GM12878 (cell line): ENCODE results near the gene GPR119. TPM values are rescaled to one million over a fixed set of nuclear protein-coding genes. Genes with fewer than 3 reads are reported as not detected.

Source experiments
- ATAC-seq: fragments of 200-7000 bp; cut with Tn5 transposase; 3 replicates; pipeline ENCODE4 v1.9.1; 2020; ENCODE audit warnings: mild to moderate bottlenecking, moderate library complexity
- BruUV-seq: library from RNA; stranded (reverse); fragments of 400-500 nt; replicated peaks from 2 replicates; lab custom pipeline; 2021; lab: Mats Ljungman, UMichigan
- CTCF ChIA-PET: fragments of 300-600 bp; sonication (Branson Sonifier 250); formaldehyde crosslinking; extraction: SDS; loops from one replicate; lab custom pipeline; 2021; ENCODE audit warnings: inconsistent platforms; lab: Yijun Ruan, JAX
- POLR2A ChIA-PET: fragments of 350-600 bp; formaldehyde crosslinking; extraction: SDS; loops from one replicate; lab custom pipeline; 2021; ENCODE audit warnings: inconsistent platforms; lab: Charles Lee
- RAD21 ChIA-PET: fragments of 300-600 bp; sonication (Branson Sonifier 250); formaldehyde crosslinking; loops from one replicate; lab custom pipeline; 2023; ENCODE audit warnings: antibody characterized with exemption; ENCODE audit not compliant: unreplicated experiment; lab: Charles Lee
- SMC1A ChIA-PET: fragments of 300-600 bp; sonication (Branson Sonifier 250); formaldehyde crosslinking; loops from one replicate; lab custom pipeline; 2023; ENCODE audit not compliant: unreplicated experiment, uncharacterized antibody; lab: Charles Lee
- DNase-seq: peaks from one replicate; pipeline ENCODE4 v3.0.0-alpha.2; 2011; ENCODE audit warnings: low read depth, low spot score
- FAIRE-seq: peaks from 3 replicates; lab custom pipeline; 2011; peaks lifted over from hg19 to GRCh38; lab: Jason Lieb, UNC
- H2AFZ ChIP-seq: 2 replicates; pipeline ENCODE4 v1.6.0; 2011; ENCODE audit warnings: low read depth, low read length, control low read depth; ENCODE audit not compliant: control insufficient read depth
- H3K27ac ChIP-seq: 2 replicates; pipeline ENCODE4 v1.5.1; 2011; ENCODE audit warnings: control low read depth; ENCODE audit not compliant: control insufficient read depth, insufficient read depth
- H3K27me3 ChIP-seq, 2 experiments: replicated peaks in 1 of 2; 2 replicates each; pipeline versions ENCODE4 v1.6.0 to v1.6.1; 2011; ENCODE audit warnings: low read length in 1 of 2; ENCODE audit not compliant: control insufficient read depth in 2 of 2, insufficient read depth in 2 of 2
- H3K36me3 ChIP-seq, 2 experiments: 2 replicates each; pipeline ENCODE4 v1.5.1; 2011; ENCODE audit warnings: low read length in 1 of 2; ENCODE audit not compliant: control insufficient read depth in 2 of 2, insufficient read depth in 2 of 2
- H3K4me1 ChIP-seq: 2 replicates; pipeline ENCODE4 v1.6.1; 2011; ENCODE audit warnings: mild to moderate bottlenecking, low read length, moderate library complexity, mixed read lengths; ENCODE audit not compliant: control insufficient read depth, insufficient read depth
- H3K4me2 ChIP-seq: 2 replicates; pipeline ENCODE4 v1.6.0; 2011; ENCODE audit warnings: control low read depth; ENCODE audit not compliant: control insufficient read depth, insufficient read depth
- H3K4me3 ChIP-seq: fragments of 200-600 bp; sonication (generic); 2 replicates; pipeline ENCODE4 v1.5.1; 2016
- H3K79me2 ChIP-seq: 2 replicates; pipeline ENCODE4 v1.6.0; 2011; ENCODE audit warnings: low read length; ENCODE audit not compliant: control insufficient read depth, insufficient read depth
- H3K9ac ChIP-seq: 2 replicates; pipeline ENCODE4 v1.8.0; 2011; ENCODE audit warnings: low read length, control low read depth, mixed read lengths; ENCODE audit not compliant: control insufficient read depth, insufficient read depth
- H3K9me3 ChIP-seq: replicated peaks from 3 replicates; pipeline ENCODE4 v1.5.1; 2011; ENCODE audit warnings: mild to moderate bottlenecking, low read length; ENCODE audit not compliant: control insufficient read depth, insufficient read depth
- H4K20me1 ChIP-seq: 2 replicates; pipeline ENCODE4 v1.6.0; 2011; ENCODE audit not compliant: control insufficient read depth, insufficient read depth
- ATF2 ChIP-seq: IDR thresholded peaks from 2 replicates; pipeline ENCODE4 v1.6.1; 2012; ENCODE audit warnings: low read length, inconsistent platforms
- E4F1 ChIP-seq: fragments of 450-650 bp; IDR thresholded peaks from 2 replicates; pipeline ENCODE4 v1.6.1; 2018; ENCODE audit warnings: borderline replicate concordance, mild to moderate bottlenecking; ENCODE audit not compliant: partially characterized antibody
- FOS ChIP-seq: IDR thresholded peaks from 3 replicates; pipeline ENCODE4 v1.6.1; 2011; ENCODE audit warnings: borderline replicate concordance; ENCODE audit not compliant: insufficient read length; ENCODE audit errors: extremely low read depth
- IKZF2 ChIP-seq, 2 experiments: fragments of 450-650 bp; IDR thresholded peaks; 2 replicates each; pipeline ENCODE4 v1.6.1; 2017; ENCODE audit warnings: mild to moderate bottlenecking in 2 of 2, moderate library complexity in 2 of 2
- POLR2AphosphoS2 ChIP-seq: IDR thresholded peaks from 2 replicates; pipeline ENCODE4 v1.6.1; 2011; ENCODE audit warnings: low read depth, mild to moderate bottlenecking, low read length, improper control_type of control experiment, moderate library complexity
- RB1 ChIP-seq: fragments of 450-650 bp; formaldehyde crosslinking; IDR thresholded peaks from 2 replicates; pipeline ENCODE4 v1.6.1; 2017; ENCODE audit warnings: mild to moderate bottlenecking, borderline replicate concordance
- RUNX3 ChIP-seq: IDR thresholded peaks from 2 replicates; pipeline ENCODE4 v1.6.1; 2012; ENCODE audit warnings: low read length, inconsistent platforms
- YY1 ChIP-seq: IDR thresholded peaks from 2 replicates; pipeline ENCODE4 v1.6.1; 2011; ENCODE audit warnings: low read depth, mild to moderate bottlenecking, low read length
- ZNF687 ChIP-seq: fragments of 450-650 bp; IDR thresholded peaks from 2 replicates; pipeline ENCODE4 v1.6.1; 2017; ENCODE audit warnings: mild to moderate bottlenecking, moderate library complexity
- WGBS: methylation state at CpG from one replicate; pipeline ENCODE4 v1.1.6; 2016; ENCODE audit warnings: low lambda C conversion rate; ENCODE audit not compliant: insufficient replicate concordance, insufficient coverage; ENCODE audit errors: missing lambda C conversion rate; 5-methylcytosine and 5-hydroxymethylcytosine counted together
- in situ Hi-C: fragments of 300-500 bp; cut with MboI; formaldehyde crosslinking; loops from 9 replicates; pipeline ENCODE4 v1.14.3; 2018; ENCODE audit warnings: mixed read lengths
- intact Hi-C: fragments of 100-400 bp; cut with micrococcal nuclease; formaldehyde crosslinking; loops from one replicate; pipeline ENCODE4 v1.14.2; 2022; ENCODE audit not compliant: unreplicated experiment
- polyA plus RNA-seq, 11 experiments: library from polyadenylated mRNA; depleted of rRNA in 4 of 11; unstranded in 6 of 11; stranded (reverse) in 5 of 11; fragments of >200 nt; fragmentation: Nextera tagmentation in 4 of 11; fragmentation: Illumina TruSeq in 1 of 11; extraction: Ambion mirVana in 4 of 11; extraction: Trizol in 1 of 11; gene quantifications; 1 replicate in 1 of 11; 2 replicates in 10 of 11; pipeline versions ENCODE4 v1.2.1 to v1.2.3, GENCODE V29; 2011 to 2016; ENCODE audit warnings: inconsistent platforms in 2 of 11, missing spikeins in 2 of 11, low read depth in 1 of 11
- total RNA-seq, 4 experiments: library from RNA; depleted of rRNA in 3 of 4; stranded (reverse); fragments of >200 nt in 3 of 4; fragmentation: Illumina TruSeq in 1 of 4; extraction: Trizol in 1 of 4; gene quantifications; 2 replicates each; pipeline versions ENCODE4 v1.2.1 to v1.2.3, GENCODE V29; 2013 to 2021
- TF ChIP-seq, protein P1 (sequence below): fragments of 450-650 bp; formaldehyde crosslinking; IDR thresholded peaks from 2 replicates; pipeline ENCODE4 v1.5.0; 2022; ENCODE audit warnings: mild to moderate bottlenecking, missing genetic modification characterization
- TF ChIP-seq, protein P2 (sequence below): IDR thresholded peaks from 2 replicates; pipeline ENCODE4 v1.6.1; 2012; ENCODE audit warnings: low read depth, low read length, improper control_type of control experiment

GPR119 gene
- total and polyA plus RNA-seq, 10 of the 15 experiments (the other 5 are each of a cell fraction or from before 2014, with no cell fraction given) = not detected

DNA sequence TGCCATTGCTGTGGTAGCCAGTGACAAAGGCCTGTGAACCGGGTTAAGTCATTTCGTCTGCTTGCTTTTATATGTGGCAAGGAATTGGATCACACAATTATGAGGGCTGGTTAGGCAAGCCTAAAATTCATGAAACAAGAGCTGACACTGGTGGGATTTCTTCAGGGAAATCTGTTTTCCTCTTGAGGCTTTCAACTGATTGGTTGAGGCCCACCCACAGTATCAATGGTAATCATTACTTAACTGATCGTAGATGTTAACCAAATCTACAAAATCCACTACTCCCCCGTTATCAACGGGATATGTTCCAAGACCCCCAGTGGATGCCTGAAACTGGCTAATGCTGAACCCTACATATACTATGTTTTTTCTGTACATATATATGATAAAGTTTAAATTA is 29.3 kb upstream of the GPR119 start:
- DNase-seq = no peak
- SMC1A ChIA-PET = no interaction called here
- CTCF ChIA-PET = no interaction called here
- Histone ChIP-seq H3K4me3 (no peak overlapping the region), H3K9ac (no peak overlapping the region), H3K4me2 (no peak overlapping the region), H3K27ac (no peak overlapping the region), H3K4me1 (no peaks in the 10 kb centered on the region), H3K9me3 (no peaks in the 10 kb centered on the region), H4K20me1 (no peaks in the 10 kb centered on the region), H2AFZ (no peak overlapping the region), H3K27me3 (no peaks in the 10 kb centered on the region), H3K79me2 (no peaks in the 10 kb centered on the region), H3K36me3 (no peaks in the 10 kb centered on the region; a peak in 2 of 4 replicates)
- no TSS peak for BruUV-seq
- RAD21 ChIA-PET = no interaction called here
- WGBS = 79% methylated on average over 5 of the region's 5 CpGs
- ATAC-seq = no peak
- POLR2A ChIA-PET = no interaction called here
- intact Hi-C loops = no loop called here
- in situ Hi-C loops = no loop called here
- no peak for FAIRE-seq
- no peak for TF ChIP-seq ZNF687
- TF ChIP-seq, protein P1, sequence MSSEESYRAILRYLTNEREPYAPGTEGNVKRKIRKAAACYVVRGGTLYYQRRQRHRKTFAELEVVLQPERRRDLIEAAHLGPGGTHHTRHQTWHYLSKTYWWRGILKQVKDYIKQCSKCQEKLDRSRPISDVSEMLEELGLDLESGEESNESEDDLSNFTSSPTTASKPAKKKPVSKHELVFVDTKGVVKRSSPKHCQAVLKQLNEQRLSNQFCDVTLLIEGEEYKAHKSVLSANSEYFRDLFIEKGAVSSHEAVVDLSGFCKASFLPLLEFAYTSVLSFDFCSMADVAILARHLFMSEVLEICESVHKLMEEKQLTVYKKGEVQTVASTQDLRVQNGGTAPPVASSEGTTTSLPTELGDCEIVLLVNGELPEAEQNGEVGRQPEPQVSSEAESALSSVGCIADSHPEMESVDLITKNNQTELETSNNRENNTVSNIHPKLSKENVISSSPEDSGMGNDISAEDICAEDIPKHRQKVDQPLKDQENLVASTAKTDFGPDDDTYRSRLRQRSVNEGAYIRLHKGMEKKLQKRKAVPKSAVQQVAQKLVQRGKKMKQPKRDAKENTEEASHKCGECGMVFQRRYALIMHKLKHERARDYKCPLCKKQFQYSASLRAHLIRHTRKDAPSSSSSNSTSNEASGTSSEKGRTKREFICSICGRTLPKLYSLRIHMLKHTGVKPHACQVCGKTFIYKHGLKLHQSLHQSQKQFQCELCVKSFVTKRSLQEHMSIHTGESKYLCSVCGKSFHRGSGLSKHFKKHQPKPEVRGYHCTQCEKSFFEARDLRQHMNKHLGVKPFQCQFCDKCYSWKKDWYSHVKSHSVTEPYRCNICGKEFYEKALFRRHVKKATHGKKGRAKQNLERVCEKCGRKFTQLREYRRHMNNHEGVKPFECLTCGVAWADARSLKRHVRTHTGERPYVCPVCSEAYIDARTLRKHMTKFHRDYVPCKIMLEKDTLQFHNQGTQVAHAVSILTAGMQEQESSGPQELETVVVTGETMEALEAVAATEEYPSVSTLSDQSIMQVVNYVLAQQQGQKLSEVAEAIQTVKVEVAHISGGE (CRISPR knock-in tag) = no peak
- TF ChIP-seq IKZF2 (IDR thresholded peaks at IDR 0.05) = no peak
- no peak for TF ChIP-seq YY1
- TF ChIP-seq FOS = no peak
- TF ChIP-seq POLR2AphosphoS2 = no peak
- no peak for TF ChIP-seq E4F1
- TF ChIP-seq, protein P2, sequence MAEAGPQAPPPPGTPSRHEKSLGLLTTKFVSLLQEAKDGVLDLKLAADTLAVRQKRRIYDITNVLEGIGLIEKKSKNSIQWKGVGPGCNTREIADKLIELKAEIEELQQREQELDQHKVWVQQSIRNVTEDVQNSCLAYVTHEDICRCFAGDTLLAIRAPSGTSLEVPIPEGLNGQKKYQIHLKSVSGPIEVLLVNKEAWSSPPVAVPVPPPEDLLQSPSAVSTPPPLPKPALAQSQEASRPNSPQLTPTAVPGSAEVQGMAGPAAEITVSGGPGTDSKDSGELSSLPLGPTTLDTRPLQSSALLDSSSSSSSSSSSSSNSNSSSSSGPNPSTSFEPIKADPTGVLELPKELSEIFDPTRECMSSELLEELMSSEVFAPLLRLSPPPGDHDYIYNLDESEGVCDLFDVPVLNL = no peak
- TF ChIP-seq ATF2 = no peak
- TF ChIP-seq RB1 = no peak
- no peak for TF ChIP-seq RUNX3
